H1 (cell line): ENCODE data around the gene ASIC2. TPM values are rescaled to one million over a fixed set of nuclear protein-coding genes. Genes with fewer than 3 reads are reported as not detected.

Experiments used
- CTCF ChIA-PET: fragments of 300-600 bp; sonication (Branson Sonifier 250); formaldehyde crosslinking; loops from one replicate; lab custom pipeline; 2021; ENCODE audit not compliant: partially characterized antibody; lab: Charles Lee
- POLR2A ChIA-PET: fragments of 300-600 bp; sonication (Branson Sonifier 250); formaldehyde crosslinking; loops from one replicate; lab custom pipeline; 2021; ENCODE audit warnings: inconsistent platforms; ENCODE audit not compliant: partially characterized antibody; lab: Charles Lee
- DNase-seq, 2 experiments: peaks; one replicate each; pipeline versions ENCODE4 v3.0.0 to v3.0.0-alpha.2; 2010 to 2022; ENCODE audit warnings: low spot score in 2 of 2, low read depth in 1 of 2, mixed read lengths in 1 of 2
- FAIRE-seq: peaks from 2 replicates; lab custom pipeline; 2011; peaks lifted over from hg19 to GRCh38; lab: Jason Lieb, UNC
- H2AFZ ChIP-seq: 2 replicates; pipeline ENCODE4 v1.8.1; 2012; ENCODE audit warnings: low read length, inconsistent platforms
- H2AK5ac ChIP-seq: 2 replicates; pipeline ENCODE4 v1.6.1; 2013; ENCODE audit warnings: low read depth, low read length
- H2BK120ac ChIP-seq: replicated peaks from 2 replicates; pipeline ENCODE3; 2013; ENCODE audit warnings: low read depth, low read length, inconsistent platforms
- H2BK12ac ChIP-seq: 2 replicates; pipeline ENCODE4 v1.6.1; 2013; ENCODE audit warnings: low read depth, low read length
- H2BK15ac ChIP-seq: 2 replicates; pipeline ENCODE4 v1.6.1; 2013; ENCODE audit warnings: low read length
- H2BK20ac ChIP-seq: 2 replicates; pipeline ENCODE4 v1.6.1; 2013; ENCODE audit warnings: low read length
- H2BK5ac ChIP-seq: 2 replicates; pipeline ENCODE4 v1.6.1; 2013; ENCODE audit warnings: low read depth, low read length
- H3K14ac ChIP-seq: 2 replicates; pipeline ENCODE4 v1.6.1; 2013; ENCODE audit warnings: inconsistent platforms; ENCODE audit not compliant: insufficient read length
- H3K18ac ChIP-seq: 2 replicates; pipeline ENCODE4 v1.6.1; 2013; ENCODE audit warnings: low read length; ENCODE audit errors: extremely low read depth
- H3K23ac ChIP-seq: 2 replicates; pipeline ENCODE4 v1.6.1; 2013; ENCODE audit warnings: inconsistent platforms; ENCODE audit not compliant: insufficient read length
- H3K23me2 ChIP-seq: 2 replicates; pipeline ENCODE4 v1.6.1; 2013; ENCODE audit warnings: low read depth, low read length
- H3K27ac ChIP-seq: 2 replicates; pipeline ENCODE4 v1.6.1; 2011; ENCODE audit warnings: low read depth, low read length, inconsistent platforms
- H3K27me3 ChIP-seq, 4 experiments: replicated peaks in 1 of 4; 1 replicate in 1 of 4; 2 replicates in 3 of 4; pipeline versions ENCODE4 v1.6.1 to v1.8.1; 2011 to 2013; ENCODE audit warnings: low read length in 3 of 4, mild to moderate bottlenecking in 3 of 4, inconsistent platforms in 2 of 4, mixed read lengths in 2 of 4, moderate library complexity in 1 of 4; ENCODE audit not compliant: control insufficient read depth in 3 of 4, insufficient read depth in 3 of 4; ENCODE audit errors: extremely low read depth in 1 of 4
- H3K36me3 ChIP-seq, 4 experiments: 2 replicates each; pipeline versions ENCODE4 v1.6.1 to v1.8.1; 2011 to 2013; ENCODE audit warnings: mild to moderate bottlenecking in 4 of 4, low read length in 3 of 4, moderate library complexity in 2 of 4, control low read depth in 1 of 4, inconsistent platforms in 1 of 4; ENCODE audit not compliant: insufficient read depth in 4 of 4, control insufficient read depth in 2 of 4
- H3K4ac ChIP-seq: replicated peaks from 2 replicates; pipeline ENCODE3; 2013; ENCODE audit warnings: low read length, low read depth, mixed read lengths, inconsistent platforms; ENCODE audit not compliant: insufficient read length
- H3K4me1 ChIP-seq, 4 experiments: replicated peaks in 1 of 4; 1 replicate in 1 of 4; 2 replicates in 3 of 4; pipeline versions ENCODE4 v1.6.1 to v1.8.1; 2011 to 2013; ENCODE audit warnings: low read length in 3 of 4, inconsistent platforms in 2 of 4, mixed read lengths in 1 of 4; ENCODE audit not compliant: insufficient read depth in 4 of 4, control insufficient read depth in 3 of 4
- H3K4me2 ChIP-seq, 2 experiments: 2 replicates each; pipeline versions ENCODE4 v1.6.1 to v1.8.1; 2011 to 2013; ENCODE audit warnings: low read depth in 2 of 2, low read length in 2 of 2, control low read depth in 1 of 2, inconsistent platforms in 1 of 2, mild to moderate bottlenecking in 1 of 2; ENCODE audit not compliant: insufficient read depth in 1 of 2
- H3K4me3 ChIP-seq, 4 experiments: fragments of 200-600, 300-600 bp in 1 of 4; sonication (generic), shearing (Covaris generic), sonication (Bioruptor Twin) in 1 of 4; 2 replicates each; pipeline versions ENCODE4 v1.5.1 to v1.8.1; 2011 to 2016; ENCODE audit warnings: low read length in 4 of 4, low read depth in 3 of 4, control low read depth in 2 of 4, inconsistent platforms in 2 of 4, mild to moderate bottlenecking in 2 of 4, mixed read lengths in 1 of 4, moderate library complexity in 1 of 4; ENCODE audit not compliant: insufficient read depth in 2 of 4; ENCODE audit errors: extremely low read depth in 1 of 4
- H3K56ac ChIP-seq: replicated peaks from 2 replicates; pipeline ENCODE3; 2013; ENCODE audit warnings: low read depth, mild to moderate bottlenecking, mixed read lengths, low read length, inconsistent platforms; ENCODE audit not compliant: insufficient read length
- H3K79me1 ChIP-seq: 2 replicates; pipeline ENCODE4 v1.6.1; 2013; ENCODE audit warnings: low read depth, low read length, control low read depth
- H3K79me2 ChIP-seq, 2 experiments: 2 replicates each; pipeline versions ENCODE4 v1.6.1 to v1.8.1; 2012 to 2013; ENCODE audit warnings: low read length in 2 of 2, mild to moderate bottlenecking in 2 of 2, inconsistent platforms in 1 of 2; ENCODE audit not compliant: insufficient read depth in 2 of 2, control insufficient read depth in 1 of 2
- H3K9ac ChIP-seq, 4 experiments: replicated peaks in 1 of 4; 1 replicate in 1 of 4; 2 replicates in 3 of 4; pipeline versions ENCODE4 v1.6.1 to v1.8.1; 2011 to 2013; ENCODE audit warnings: low read depth in 3 of 4, low read length in 3 of 4, control low read depth in 2 of 4, mild to moderate bottlenecking in 2 of 4, moderate library complexity in 2 of 4, inconsistent platforms in 1 of 4; ENCODE audit errors: extremely low read depth in 1 of 4
- H3K9me3 ChIP-seq, 2 experiments: 2 replicates each; pipeline versions ENCODE4 v1.6.1 to v1.8.1; 2012 to 2013; ENCODE audit warnings: mild to moderate bottlenecking in 2 of 2, moderate library complexity in 2 of 2, control low read depth in 1 of 2, inconsistent platforms in 1 of 2, low read depth in 1 of 2, low read length in 1 of 2, mixed read lengths in 1 of 2; ENCODE audit not compliant: insufficient read depth in 2 of 2
- H4K20me1 ChIP-seq, 2 experiments: replicated peaks in 1 of 2; 2 replicates each; pipeline versions ENCODE3 to v1.8.1; 2011 to 2013; ENCODE audit warnings: inconsistent platforms in 2 of 2, low read length in 2 of 2, mild to moderate bottlenecking in 1 of 2; ENCODE audit not compliant: insufficient read depth in 2 of 2, control insufficient read depth in 1 of 2
- H4K5ac ChIP-seq: 2 replicates; pipeline ENCODE4 v1.6.1; 2013; ENCODE audit warnings: low read length, low read depth, mixed read lengths, inconsistent platforms; ENCODE audit not compliant: insufficient read length
- H4K8ac ChIP-seq: 2 replicates; pipeline ENCODE4 v1.8.0; 2013; ENCODE audit warnings: mild to moderate bottlenecking, moderate library complexity, low read length, inconsistent platforms; ENCODE audit not compliant: insufficient read depth; ENCODE audit errors: extremely low read depth
- H4K91ac ChIP-seq: replicated peaks from 2 replicates; pipeline ENCODE3; 2013; ENCODE audit warnings: low read length, mixed read lengths, inconsistent platforms; ENCODE audit not compliant: insufficient read length
- ATF2 ChIP-seq: IDR thresholded peaks from 2 replicates; pipeline ENCODE4 v1.6.1; 2012; ENCODE audit warnings: low read length, inconsistent platforms
- BACH1 ChIP-seq: IDR thresholded peaks from 2 replicates; pipeline ENCODE4 v1.6.1; 2012; ENCODE audit warnings: low read length, improper control_type of control experiment
- CHD2 ChIP-seq: IDR thresholded peaks from 2 replicates; pipeline ENCODE4 v1.6.1; 2012; ENCODE audit warnings: low read length, improper control_type of control experiment
- KDM5A ChIP-seq: fragments of 200-600 bp; IDR thresholded peaks from 2 replicates; pipeline ENCODE4 v1.7.1; 2012; ENCODE audit warnings: mild to moderate bottlenecking, low read length, inconsistent platforms, mixed read lengths
- PHF8 ChIP-seq: fragments of 200-600 bp; sonication (generic); conservative IDR thresholded peaks from 2 replicates; pipeline ENCODE4 v1.7.1; 2012; ENCODE audit warnings: low read depth, mild to moderate bottlenecking, inconsistent platforms, low read length, moderate library complexity
- POLR2A ChIP-seq, 2 experiments: IDR thresholded peaks; 1 replicate in 1 of 2; 2 replicates in 1 of 2; pipeline ENCODE4 v1.6.1; 2011; ENCODE audit warnings: low read depth in 2 of 2, low read length in 2 of 2, mild to moderate bottlenecking in 2 of 2; ENCODE audit errors: control extremely low read depth in 1 of 2
- POU5F1 ChIP-seq: IDR thresholded peaks from 2 replicates; pipeline ENCODE4 v1.6.1; 2011; ENCODE audit warnings: low read depth, mild to moderate bottlenecking, low read length, moderate library complexity
- SAP30 ChIP-seq: fragments of 300-600 bp; sonication (generic); IDR thresholded peaks from 2 replicates; pipeline ENCODE4 v1.7.1; 2012; ENCODE audit warnings: low read length, moderate library complexity, mild to moderate bottlenecking, inconsistent platforms; ENCODE audit not compliant: insufficient read depth, insufficient replicate concordance
- WGBS, 2 experiments: shearing (Covaris generic) in 1 of 2; methylation state at CpG; one replicate each; pipeline versions ENCODE4 v1.1.6 to v1.1.7; 2013 to 2015; ENCODE audit warnings: low lambda C conversion rate in 2 of 2, mixed read lengths in 2 of 2, inconsistent platforms in 1 of 2, low coverage in 1 of 2, missing lambda C conversion rate in 1 of 2; ENCODE audit not compliant: insufficient replicate concordance in 2 of 2, insufficient coverage in 1 of 2, insufficient read length in 1 of 2; ENCODE audit errors: extremely low coverage in 1 of 2, missing lambda C conversion rate in 1 of 2; 5-methylcytosine and 5-hydroxymethylcytosine counted together
- polyA plus RNA-seq, 7 experiments: library from polyadenylated mRNA; depleted of rRNA in 3 of 7; stranded (reverse) in 5 of 7; unstranded in 2 of 7; fragments of >200 nt in 5 of 7; fragments of 200-250 nt in 2 of 7; gene quantifications; 1 replicate in 5 of 7; 2 replicates in 1 of 7; 4 replicates in 1 of 7; pipeline versions ENCODE4 v1.2.1 to v1.2.3, GENCODE V29; 2011 to 2013; ENCODE audit warnings: missing spikeins in 2 of 7, mixed read lengths in 2 of 7
- total RNA-seq: library from RNA; stranded (reverse); fragmentation: NEBNext Ultra II Directional; extraction: Animal tissue kit (Norgen Biotek cat#: 25700); gene quantifications from 2 replicates; pipeline ENCODE4 v1.2.1, GENCODE V29; 2021

The ASIC2 gene
- total and polyA plus RNA-seq, 2 of the 8 experiments (the other 6 are each of a cell fraction or from before 2014, with no cell fraction given), result 0.86 to 1.2 TPM

GRCh38 chr17:33116021-33116551, 177.0 kb downstream of the ASIC2 start:
- H3K23ac ChIP-seq, result no peak overlapping the region
- ChIA-PET CTCF (interaction anchor here (0.6 to 1.9 kb wide), 3 partner anchors 78 to 1055 kb away, joined by 4 to 5 read pairs (median 5); no protein-coding TSS in a partner anchor), POLR2A (no interaction called here)
- H3K18ac ChIP-seq, result no peak overlapping the region
- no peak overlapping the region for H4K5ac ChIP-seq
- no peak for TF ChIP-seq SAP30
- TF ChIP-seq POU5F1, result no peak
- TF ChIP-seq KDM5A, result no peak
- no peak for TF ChIP-seq POLR2A (IDR thresholded peaks at IDR 0.05; ENCODE audit: control extremely low read depth in 1 of 2, low read depth in 2 of 2, low read length in 2 of 2)
- TF ChIP-seq ATF2, result no peak
- TF ChIP-seq PHF8, result no peak
- TF ChIP-seq CHD2, result no peak
- TF ChIP-seq BACH1, result no peak
- DNase-seq, result no peak
- no peak for FAIRE-seq
- no peaks in the 10 kb centered on the region for H3K79me1 ChIP-seq
- no peak overlapping the region for H3K9ac ChIP-seq
- no peaks in the 10 kb centered on the region for H3K79me2 ChIP-seq
- H2AK5ac ChIP-seq, result no peak overlapping the region
- no peak overlapping the region for H3K56ac ChIP-seq
- no peaks in the 10 kb centered on the region; the same call in 1 of the 2 replicates for H3K23me2 ChIP-seq
- H3K4ac ChIP-seq, result no peak overlapping the region
- no peak overlapping the region for H4K8ac ChIP-seq
- H3K4me3 ChIP-seq, result no peak overlapping the region
- H2BK20ac ChIP-seq, result no peak overlapping the region
- H3K36me3 ChIP-seq, result no peaks in the 10 kb centered on the region
- no peak overlapping the region for H2BK120ac ChIP-seq
- H3K27ac ChIP-seq, result no peak overlapping the region
- no peaks in the 10 kb centered on the region for H4K20me1 ChIP-seq
- no peak overlapping the region for H3K4me2 ChIP-seq
- no peak overlapping the region for H2BK5ac ChIP-seq
- no peaks in the 10 kb centered on the region for H3K27me3 ChIP-seq
- no peak overlapping the region for H2AFZ ChIP-seq
- no peaks in the 10 kb centered on the region for H3K9me3 ChIP-seq
- H3K14ac ChIP-seq, result no peak overlapping the region
- no peak overlapping the region for H2BK12ac ChIP-seq
- no peaks in the 10 kb centered on the region for H3K4me1 ChIP-seq
- H2BK15ac ChIP-seq, result no peak overlapping the region
- no peak overlapping the region for H4K91ac ChIP-seq
- WGBS, 2 experiments, result 83% methylated on average over 13 of the region's 13 CpGs; no CpG with 5 or more reads in 1 of the 2 experiments
